ENCODE results near the gene GABRA5.
A peak's percentile ranks its signal among the peaks of the same experiment; 100 is the strongest.
"Not testable (repeated sequence)": the region's sequence is repeated elsewhere in the genome, so short reads cannot be mapped to it uniquely, and the experiment has no call there.

The GABRA5 gene

GRCh38 chr15:26879706-26880105 is 12.8 kb downstream of the GABRA5 start:
- no peak for DNase-seq

GRCh38 chr15:26882112-26882511 is 15.2 kb downstream of the GABRA5 start:
- DNase-seq = no peak

GRCh38 chr15:26882616-26883365 is 15.9 kb downstream of the GABRA5 start:
- DNase-seq = no peak

- DNase-seq = no peak
Measured at GRCh38 chr15:26883466-26883865, 16.6 kb downstream of the GABRA5 start.

- no peak for DNase-seq
Measured at GRCh38 chr15:26886566-26886965, 19.7 kb downstream of the GABRA5 start.

- DNase-seq = no peak
Measured at GRCh38 chr15:26887926-26888666, 21.2 kb downstream of the GABRA5 start.

- no peak for DNase-seq
Measured at GRCh38 chr15:26888761-26889160, 21.9 kb downstream of the GABRA5 start.

- DNase-seq = no peak
Measured at GRCh38 chr15:26889298-26889898, 22.5 kb downstream of the GABRA5 start.

GRCh38 chr15:26890451-26890850 is 23.6 kb downstream of the GABRA5 start:
- no peak for DNase-seq

GRCh38 chr15:26890988-26891387 is 24.1 kb downstream of the GABRA5 start:
- no peak for DNase-seq

- peak; percentile 35 for DNase-seq
Measured at GRCh38 chr15:26891448-26892181, 24.8 kb downstream of the GABRA5 start.

- DNase-seq = no peak
Measured at GRCh38 chr15:26892182-26892518, 25.3 kb downstream of the GABRA5 start.

GRCh38 chr15:26892678-26893077 is 25.8 kb downstream of the GABRA5 start:
- DNase-seq = no peak

- DNase-seq = no peak
Measured at GRCh38 chr15:26893351-26894065, 26.6 kb downstream of the GABRA5 start.

GRCh38 chr15:26894181-26894580 is 27.3 kb downstream of the GABRA5 start:
- no peak for DNase-seq

- not testable (repeated sequence) for DNase-seq
Measured at GRCh38 chr15:26895346-26895745, 28.5 kb downstream of the GABRA5 start.

- DNase-seq = no peak
Measured at GRCh38 chr15:26899658-26900057, 32.8 kb downstream of the GABRA5 start.

- DNase-seq = no peak
Measured at GRCh38 chr15:26901041-26901440, 34.2 kb downstream of the GABRA5 start.

- DNase-seq = no peak
Measured at GRCh38 chr15:26910715-26911114, 43.9 kb downstream of the GABRA5 start.

- DNase-seq = no peak
Measured at GRCh38 chr15:26921433-26921832, 54.6 kb downstream of the GABRA5 start.

GRCh38 chr15:26926081-26926480 is 59.2 kb downstream of the GABRA5 start:
- no peak for DNase-seq

- no peak for DNase-seq
Measured at GRCh38 chr15:26928051-26928450, 61.2 kb downstream of the GABRA5 start.

- no peak for DNase-seq
Measured at GRCh38 chr15:26929588-26929987, 62.7 kb downstream of the GABRA5 start.
